GM21737 (cell line): ENCODE data around the gene CYFIP2.
A peak's percentile ranks its signal among the peaks of the same experiment; 100 is the strongest.

Experiments
- ATAC-seq: cut with Tn5 transposase; IDR thresholded peaks from one replicate; pipeline ENCODE4 v1.9.1; 2021; ENCODE audit warnings: mild to moderate bottlenecking, moderate library complexity; ENCODE audit not compliant: unreplicated experiment

CYFIP2 gene

DNA sequence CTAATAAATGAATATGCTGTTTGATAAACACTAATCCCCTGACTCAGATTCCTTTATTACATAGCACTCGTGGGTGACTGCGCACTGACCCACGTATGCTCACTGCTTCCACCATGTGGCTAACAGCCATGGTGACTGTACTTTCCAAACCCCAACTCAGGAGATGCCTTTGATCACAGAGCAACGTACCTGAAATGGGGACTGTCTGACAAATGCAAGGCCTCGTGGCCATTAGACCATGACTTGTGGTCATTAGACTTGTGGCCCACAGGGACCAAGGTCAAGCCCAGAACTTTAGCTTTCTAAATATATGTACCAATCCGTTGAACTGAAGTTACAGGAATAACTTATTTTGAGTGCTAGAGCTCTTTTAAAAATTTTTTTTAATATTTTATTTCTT is 46.6 kb downstream of the CYFIP2 start:
- peak; percentile 78 for ATAC-seq

DNA sequence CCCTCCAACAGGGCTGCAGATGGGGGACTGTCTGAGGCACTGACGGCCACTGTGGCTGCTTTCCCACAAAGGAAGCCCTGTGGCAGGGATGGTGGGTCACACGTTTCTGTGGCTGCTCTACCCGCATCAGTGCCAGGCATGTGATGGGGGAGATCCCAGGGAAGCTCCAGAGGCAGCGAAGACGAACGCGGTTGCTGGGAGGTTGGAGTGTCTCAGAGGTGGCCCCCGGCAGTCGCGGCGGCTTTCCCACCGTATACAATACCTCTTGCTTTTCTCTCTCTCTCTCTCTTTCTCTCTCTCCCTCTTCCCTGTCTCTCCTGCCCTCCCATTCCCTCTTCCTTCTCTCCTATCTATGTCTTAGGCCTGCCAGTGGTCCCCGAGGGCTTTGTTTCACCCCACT is 56.7 kb downstream of the CYFIP2 start:
- no peak for ATAC-seq

DNA sequence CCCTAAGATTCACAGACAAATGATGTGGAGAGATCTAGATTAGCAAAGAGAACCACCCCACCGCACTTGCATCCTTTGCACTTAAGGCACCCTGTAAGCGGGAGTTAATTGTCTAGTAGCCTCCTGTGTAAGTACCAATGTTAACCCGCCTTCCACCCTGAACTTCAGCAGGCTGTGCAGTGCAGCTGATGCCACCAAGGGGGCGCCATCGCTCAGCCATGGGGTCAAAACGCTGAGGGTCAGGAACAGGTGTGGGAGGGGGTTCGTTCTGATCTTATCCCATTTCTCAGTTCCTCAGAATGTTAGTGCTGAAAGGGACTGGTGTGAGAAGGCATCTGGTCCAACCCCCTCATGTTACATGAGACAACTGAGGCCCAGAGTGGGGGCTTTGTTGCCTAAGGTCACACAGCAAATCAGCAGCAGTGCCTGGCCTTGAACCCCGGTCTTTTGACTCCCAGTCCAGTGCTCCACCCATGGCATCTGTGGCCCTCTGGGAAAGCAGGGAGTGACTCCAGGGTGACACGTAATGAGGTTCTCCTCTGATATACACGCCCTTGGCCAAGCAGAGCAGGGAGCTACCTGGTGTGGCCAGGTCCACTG is 57.3 kb downstream of the CYFIP2 start:
- ATAC-seq, result no peak

DNA sequence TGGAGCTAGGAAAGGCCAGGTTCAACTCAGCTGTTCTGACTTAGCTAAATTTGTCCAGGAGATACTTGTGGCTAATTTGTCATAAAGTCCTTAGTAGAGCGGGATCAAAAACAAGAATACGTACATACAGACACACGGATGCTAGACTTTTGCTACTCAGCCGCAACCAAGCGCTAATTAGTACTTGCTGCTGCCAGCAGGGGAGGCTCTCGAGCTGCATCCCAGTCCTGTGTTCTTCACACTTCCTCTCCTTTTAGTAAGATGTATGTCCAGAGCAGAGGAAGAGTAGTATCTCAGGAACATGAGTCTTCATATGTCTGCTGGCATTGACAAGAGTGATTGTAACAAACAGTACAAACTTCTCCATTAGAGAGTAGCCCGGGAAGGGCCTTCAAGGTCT is 58.3 kb downstream of the CYFIP2 start:
- ATAC-seq, result no peak

DNA sequence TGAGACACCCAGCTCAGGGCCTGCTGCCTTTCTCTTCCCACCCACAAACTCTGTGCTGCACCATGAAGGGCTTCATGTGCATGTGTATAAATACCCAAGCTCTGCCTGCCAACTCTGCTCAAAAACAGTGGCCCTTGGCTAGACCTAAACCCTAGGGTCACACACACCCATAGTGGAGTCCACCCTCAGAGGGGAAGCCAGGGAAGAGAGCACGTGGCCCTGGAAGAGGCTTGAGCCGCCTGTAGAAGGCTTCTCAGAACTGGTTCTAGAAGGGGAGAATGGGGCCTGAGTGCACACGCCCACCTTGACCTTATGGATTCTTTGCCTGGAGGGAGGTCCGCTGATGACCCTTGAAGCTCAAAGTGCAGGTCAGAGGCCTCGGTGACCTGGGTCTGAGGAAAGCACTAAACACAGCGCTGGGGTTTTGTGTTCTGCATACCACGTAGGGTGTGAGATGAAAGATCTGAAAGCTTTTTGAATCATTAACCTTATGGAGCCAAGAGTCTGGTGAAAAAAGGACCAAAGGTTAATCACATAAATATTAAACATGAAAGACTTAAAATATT is 60.6 kb downstream of the CYFIP2 start:
- ATAC-seq, result no peak

DNA sequence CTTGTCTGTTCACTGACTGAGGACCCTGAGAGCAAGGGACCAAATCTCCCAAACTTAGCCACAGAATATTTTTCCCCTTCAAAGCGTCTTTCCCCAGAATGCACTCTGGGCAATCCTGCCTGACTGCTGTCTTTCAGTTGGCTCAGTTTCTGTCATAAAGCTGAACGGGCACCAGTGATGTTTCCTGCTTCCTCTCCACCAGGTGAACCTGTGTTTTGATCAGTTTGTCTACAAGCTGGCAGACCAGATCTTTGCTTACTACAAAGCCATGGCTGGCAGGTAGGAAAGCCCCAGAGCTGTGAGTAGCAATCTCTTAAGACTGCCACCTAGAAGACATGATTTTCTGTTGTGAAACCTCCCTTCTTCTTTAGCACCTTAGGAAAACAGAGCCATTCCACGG is 61.8 kb downstream of the CYFIP2 start:
- ATAC-seq, result no peak

DNA sequence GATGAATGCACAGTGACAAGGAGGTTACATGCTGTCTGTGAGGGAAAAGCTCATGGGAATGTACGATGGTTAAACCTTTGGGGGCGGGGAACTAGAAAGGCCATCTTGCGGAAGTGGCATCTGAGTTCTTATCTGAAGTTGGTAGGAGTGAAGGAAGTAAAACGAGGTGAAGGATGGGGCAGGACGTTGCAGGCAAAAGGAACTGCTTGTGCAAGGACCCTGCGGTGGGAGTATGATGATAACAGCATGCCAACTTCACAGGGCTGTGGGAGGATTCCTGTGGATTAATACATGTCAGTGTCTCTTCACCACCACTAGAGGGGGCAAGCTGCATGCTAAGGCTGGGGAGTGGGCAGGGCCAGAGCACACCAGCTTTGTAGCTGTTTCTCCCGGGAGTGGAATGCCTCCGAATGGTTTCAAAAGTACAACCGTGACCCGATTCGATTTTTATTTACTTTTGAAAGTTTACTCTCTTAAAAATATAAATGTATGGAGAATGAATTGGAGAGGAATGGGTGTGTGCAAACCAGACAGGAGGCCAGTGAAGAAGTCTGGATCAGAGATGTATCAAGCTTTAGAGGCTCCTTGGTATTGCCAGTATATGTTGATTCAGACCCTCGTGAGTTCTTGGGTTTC is 62.5 kb downstream of the CYFIP2 start:
- ATAC-seq, result peak; percentile 93

DNA sequence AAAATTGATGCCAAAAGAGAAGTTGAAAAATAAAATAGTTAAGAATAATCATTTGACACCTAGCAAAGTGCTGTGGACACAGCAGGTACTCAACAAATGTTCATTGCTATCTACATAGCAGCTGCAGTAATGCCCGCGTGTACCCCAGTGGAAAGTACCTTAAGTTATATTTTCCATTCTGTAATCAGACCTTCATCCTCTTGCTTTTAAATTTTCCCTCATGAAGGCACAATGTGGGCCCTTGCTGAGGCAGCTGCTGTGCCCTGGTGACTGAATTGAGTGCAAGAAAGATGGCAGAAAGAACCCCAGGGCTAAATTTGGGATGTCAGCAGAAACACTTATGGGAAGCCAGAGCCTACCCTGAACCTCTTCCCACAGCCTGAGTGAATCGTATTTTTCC is 65.9 kb downstream of the CYFIP2 start:
- ATAC-seq, result no peak

DNA sequence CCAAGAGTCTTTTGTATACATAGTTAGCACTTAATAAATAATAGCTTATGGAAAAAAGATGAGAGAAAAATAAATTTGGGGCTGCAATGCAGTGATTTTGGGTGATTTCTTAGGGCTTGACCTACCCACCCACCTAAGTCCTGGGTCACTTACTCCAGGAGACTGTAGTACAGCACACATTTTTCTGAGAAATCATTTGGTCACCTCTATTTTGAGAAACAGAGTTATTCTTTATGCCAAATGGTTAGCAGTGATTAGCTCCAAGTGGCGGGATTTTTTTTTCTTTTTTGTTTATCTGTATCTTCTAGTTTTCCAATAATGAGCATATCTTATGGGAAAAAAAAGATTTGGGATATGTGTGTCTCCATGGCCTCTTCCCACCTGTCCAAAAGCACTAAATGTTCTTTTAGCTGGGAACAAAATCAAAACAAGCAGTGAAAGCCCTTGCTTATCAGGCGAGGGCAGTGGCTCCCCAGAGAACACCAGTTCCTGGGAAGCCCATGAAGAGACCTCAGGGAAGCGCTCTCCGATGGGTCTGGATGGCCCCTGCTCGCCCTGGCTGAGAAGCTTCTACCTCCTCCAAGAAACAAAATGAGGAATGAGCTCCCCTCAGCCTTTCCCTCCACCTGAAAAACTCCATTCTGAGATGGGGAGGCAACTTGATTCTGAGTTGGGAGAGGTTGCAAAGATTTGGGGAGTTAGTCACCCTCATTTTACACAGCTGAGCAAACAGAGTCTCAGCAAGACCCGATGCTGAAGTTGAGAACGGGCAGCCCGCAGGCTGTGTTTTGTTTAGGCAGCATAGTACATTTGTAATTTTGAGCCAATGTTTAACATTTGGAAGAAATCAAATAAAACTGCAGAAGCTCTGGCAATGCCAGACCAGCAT is 69.9 kb downstream of the CYFIP2 start:
- no peak for ATAC-seq

DNA sequence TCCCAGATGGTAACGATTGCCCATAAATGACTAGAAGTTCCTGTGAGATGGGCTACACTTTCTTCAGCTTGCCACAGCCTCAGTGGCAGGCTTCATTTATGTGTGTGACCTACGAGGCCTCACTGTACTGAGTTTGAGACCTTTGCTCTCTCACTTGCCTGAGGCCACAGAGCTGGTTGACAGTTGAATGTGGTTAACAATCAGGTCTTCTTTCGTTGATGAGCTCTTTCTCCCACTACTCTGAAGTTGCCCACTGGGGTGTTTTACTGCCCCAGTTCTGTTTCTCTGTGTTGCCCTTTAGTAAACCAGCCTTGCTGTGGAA is 70.5 kb downstream of the CYFIP2 start:
- no peak for ATAC-seq

DNA sequence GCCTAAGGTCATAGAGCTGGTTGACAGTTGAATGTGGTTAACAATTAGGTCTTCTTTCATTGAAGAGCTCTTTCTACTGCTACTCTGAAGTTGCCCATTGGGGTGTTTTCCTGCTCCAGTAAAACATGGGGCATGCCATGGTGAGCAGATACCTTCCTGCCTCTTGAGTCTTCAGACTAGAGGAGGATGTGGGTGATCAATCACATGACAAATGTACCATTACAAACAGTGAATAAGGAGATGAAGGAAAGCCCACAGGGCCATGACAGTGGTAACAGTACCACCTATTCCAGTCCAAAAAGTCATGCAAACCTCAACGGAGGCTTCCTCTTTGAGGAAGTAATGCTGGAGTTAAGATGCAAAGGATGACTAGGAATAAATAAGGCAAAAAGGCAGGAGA is 73.5 kb downstream of the CYFIP2 start:
- ATAC-seq, result no peak

DNA sequence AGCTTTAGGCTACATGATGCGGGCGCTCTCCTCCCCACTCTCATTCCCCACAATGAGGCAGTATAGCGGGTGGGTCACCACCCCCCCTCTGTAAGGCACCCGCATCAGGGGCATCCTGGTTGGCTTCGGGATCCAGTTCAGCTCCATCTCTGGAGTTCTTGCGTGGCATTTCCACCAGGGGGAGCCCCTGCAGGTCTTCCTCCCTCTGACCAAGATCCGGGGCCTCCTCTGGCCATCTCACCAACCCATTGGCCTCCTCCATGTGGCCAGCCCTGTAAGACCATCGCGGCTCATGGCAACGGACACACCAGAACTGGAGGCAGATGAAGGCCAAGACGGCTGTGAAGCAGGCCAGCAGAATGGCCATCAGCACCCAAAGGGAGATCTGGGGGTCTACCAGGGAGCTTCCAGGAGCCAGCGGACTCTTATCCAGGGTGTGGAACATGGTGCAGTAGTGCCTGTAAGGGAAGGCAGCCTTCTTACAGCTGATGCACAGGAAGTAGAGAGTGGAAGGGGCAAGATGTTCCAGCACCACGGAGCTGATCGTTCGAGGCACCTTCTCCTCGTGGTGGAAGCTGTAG is 77.0 kb downstream of the CYFIP2 start:
- ATAC-seq, result no peak

DNA sequence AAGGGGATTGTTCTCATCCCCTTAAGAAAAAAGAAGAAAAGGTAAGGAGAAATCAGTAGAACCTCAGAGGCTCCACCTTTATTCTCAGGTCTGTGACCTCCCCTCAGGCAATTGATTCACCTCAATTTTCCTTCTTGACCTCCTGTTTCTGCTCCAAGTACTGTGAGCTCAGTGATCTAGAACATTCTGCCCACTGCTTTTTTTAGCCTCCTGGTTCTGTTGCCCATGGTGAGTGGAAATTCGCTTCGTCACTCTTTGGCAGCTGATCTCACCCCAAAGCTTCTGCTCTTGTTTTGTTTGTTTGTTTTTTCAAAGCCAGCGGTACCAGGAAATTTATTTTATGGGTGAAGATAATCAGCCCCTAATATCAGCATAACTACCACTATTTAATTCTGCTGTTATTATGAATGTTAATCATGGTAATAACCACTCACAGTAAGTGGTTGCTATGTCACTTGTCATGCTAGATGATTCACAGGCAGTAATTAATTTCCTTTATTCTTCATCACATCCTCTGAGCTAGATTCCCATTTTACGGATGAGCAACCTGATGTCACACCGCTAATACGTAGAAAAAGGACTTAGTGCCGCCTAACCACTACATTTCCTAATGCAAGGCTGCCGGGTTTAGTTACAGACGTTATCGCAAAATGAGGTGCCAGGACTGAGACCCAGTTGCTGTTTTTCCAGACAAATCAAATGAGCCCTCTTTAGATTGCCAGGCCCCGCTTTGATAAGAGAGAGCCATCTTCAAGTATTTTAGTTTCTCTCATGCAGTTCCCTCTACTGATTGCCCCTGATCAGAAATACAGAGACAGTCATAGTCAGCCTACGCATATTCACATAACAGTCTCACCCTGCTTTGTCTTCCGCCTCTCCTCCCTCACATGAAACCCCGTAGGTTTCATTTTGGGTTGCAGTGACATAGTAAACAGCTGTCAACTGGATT is 78.2 kb downstream of the CYFIP2 start:
- ATAC-seq, result no peak

DNA sequence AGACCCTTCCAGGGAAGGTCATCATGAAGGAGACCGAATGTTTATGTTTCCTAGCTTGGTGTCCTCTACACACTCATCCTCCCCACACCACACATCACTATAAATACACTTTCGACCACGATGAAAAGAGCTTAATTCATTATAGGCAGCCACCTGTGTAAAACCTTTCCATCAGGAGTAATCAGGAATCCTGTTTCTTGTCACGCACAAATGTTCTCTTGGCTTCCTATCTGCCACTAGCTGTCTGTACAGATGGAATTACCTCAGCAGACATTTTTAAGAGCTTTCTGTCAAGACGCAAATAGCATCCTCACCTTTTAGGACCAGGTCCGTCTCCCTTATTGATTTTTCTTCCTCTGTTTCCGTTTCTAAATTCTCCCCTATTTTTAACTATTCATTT is 79.1 kb downstream of the CYFIP2 start:
- no peak for ATAC-seq

DNA sequence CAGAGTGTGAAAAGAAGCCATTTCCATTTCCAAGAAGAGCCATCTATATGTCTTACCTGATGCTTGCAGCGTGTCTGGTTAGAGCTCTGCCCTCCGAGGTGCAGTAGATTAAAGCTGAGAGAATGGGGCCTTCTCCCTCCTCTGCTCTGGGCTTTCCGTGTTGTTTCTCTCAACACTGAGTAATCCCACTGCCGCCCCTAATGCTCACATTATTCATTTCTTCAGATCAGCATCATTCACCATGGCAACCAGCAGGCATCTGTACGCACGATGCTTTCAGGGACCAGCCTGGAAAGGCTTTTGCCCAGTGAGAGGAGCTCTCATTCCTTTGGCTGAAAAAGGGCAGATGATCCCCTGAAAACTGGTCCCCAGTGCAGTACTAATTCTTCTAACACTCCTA is 79.6 kb downstream of the CYFIP2 start:
- ATAC-seq, result no peak

DNA sequence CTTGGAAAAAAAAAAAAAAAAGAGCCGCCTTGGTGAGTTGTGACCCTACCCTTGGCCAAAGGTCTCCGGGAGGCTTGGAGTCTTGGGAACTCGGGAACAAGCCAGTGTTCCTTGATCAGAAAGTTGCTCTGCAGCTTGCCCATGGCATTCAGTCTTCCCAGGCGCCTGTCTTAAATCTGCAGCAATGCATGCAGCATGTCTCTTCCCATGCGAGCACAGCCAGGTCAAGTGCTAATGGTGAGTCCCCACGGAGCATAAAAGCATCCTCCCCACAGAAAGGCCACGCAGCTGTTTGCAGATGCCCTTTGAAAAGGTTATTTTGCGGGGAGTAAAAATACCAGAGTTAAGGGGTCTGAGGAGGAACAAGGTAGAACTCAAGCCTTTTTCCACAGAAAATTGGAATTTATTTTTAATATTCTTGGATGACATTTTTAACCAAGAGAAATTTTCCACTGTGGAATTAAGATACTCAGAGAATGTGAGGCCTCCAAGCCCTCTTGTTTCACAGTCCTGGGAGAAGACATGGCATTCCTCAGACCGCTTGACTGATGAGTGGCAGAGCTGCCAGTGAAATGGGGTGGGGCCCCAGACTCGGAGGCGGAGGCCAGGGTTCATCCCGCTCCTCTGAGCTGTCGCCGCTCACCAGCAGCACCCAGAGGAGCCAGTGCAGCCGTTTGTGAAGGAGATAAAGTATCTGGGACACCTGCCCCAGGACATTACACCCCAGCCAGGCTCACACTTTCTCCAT is 81.6 kb downstream of the CYFIP2 start:
- no peak for ATAC-seq

DNA sequence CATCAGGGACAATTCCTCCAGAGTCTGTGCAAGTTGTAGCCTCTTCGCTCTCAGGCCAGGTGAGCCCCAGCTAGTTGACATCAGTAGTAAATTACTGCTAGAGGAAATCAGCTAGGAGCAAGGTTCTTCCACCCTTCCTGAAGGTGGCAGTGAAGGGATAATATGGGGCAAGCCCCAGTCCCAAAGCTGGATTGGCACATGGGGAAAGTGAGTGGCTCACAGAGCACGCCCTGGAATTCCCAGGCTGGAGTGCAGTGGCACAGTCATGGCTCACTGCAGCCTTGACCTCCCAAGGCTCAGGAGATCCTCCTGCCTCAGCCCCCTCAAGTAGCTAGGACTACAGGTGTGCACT is 82.1 kb downstream of the CYFIP2 start:
- ATAC-seq, result no peak

DNA sequence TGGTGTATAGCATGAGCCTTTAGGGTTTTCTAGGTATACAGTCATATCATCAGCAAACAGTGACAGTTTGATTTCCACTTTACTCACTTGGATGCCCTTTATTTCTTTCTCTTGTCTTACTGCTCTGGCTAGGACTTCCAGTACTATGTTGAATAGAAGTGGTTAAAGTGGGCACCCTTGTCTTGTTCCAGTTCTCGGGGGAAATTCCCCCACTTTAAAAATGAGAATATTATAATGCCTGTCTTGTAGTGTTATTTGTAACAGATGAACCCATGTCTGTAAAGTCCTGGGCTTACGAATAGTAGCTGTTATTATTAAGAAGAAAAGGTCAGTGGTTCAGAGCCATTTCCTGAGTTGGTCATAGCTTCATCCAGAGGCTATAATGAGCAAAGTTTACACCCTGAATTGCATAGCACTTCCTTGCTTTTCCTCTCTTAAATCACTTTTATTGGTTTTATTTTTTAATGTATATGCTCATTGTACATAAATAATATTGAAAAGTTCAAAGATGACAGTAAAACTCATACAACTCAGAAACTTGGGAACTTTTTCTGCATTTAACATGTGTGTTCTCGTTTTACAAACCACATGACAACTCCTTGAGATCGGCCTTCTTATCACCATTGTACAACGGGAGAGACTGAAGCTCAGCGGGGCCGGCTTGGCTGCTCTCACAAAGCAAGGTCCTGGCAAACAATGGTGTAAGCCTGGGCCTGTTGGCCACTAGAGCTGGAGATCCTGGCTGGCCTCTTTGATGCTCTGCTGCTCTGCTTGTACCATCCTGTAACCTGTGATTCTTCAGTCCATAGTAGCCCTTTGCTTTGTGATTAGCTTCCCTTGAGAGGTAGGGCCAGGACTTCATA is 85.2 kb downstream of the CYFIP2 start:
- ATAC-seq, result no peak

DNA sequence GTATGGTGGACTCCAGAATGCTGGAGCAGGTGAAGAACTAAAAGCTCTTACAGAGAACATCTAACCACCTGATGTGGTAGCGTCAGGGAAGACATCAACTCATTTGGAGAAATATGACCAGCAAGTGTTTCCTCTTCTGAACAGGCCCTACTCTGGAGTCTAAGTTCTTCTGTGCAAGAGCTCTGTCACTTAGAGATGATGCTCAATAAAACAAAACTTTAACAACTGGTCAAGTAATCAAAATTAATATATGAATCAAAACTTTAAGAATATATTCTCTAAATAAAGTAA is 85.8 kb downstream of the CYFIP2 start:
- no peak for ATAC-seq
